GM12874 (cell line): ENCODE measurements around the gene ELP4.

Experiments
- TF ChIP-seq, protein P1 (sequence below): IDR thresholded peaks from 2 replicates; pipeline ENCODE4 v1.5.1; 2011; ENCODE audit warnings: low read depth, mild to moderate bottlenecking, control low read depth, low read length, moderate library complexity; ENCODE audit not compliant: insufficient read depth

The ELP4 gene

DNA sequence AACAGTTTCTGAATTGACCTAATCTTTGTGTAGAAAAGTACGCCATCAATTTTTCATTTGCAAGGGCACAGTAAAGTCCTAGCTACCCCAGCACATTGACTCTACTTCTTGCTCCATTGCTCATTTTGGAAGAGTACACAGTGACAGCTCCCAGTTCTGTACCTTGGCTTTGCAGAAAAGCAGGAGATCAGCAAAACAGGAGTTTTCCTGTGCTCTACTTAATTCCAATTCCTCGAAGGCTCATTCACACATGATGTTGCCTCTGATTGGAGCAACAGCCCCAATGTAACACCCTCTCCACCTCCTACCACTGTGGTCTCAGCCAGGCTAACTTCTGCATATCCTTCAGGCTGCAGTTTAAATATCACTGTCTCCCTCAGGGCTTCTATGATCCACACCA is 182.9 kb downstream of the ELP4 start:
- TF ChIP-seq, protein P1, sequence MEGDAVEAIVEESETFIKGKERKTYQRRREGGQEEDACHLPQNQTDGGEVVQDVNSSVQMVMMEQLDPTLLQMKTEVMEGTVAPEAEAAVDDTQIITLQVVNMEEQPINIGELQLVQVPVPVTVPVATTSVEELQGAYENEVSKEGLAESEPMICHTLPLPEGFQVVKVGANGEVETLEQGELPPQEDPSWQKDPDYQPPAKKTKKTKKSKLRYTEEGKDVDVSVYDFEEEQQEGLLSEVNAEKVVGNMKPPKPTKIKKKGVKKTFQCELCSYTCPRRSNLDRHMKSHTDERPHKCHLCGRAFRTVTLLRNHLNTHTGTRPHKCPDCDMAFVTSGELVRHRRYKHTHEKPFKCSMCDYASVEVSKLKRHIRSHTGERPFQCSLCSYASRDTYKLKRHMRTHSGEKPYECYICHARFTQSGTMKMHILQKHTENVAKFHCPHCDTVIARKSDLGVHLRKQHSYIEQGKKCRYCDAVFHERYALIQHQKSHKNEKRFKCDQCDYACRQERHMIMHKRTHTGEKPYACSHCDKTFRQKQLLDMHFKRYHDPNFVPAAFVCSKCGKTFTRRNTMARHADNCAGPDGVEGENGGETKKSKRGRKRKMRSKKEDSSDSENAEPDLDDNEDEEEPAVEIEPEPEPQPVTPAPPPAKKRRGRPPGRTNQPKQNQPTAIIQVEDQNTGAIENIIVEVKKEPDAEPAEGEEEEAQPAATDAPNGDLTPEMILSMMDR, result no peak

DNA sequence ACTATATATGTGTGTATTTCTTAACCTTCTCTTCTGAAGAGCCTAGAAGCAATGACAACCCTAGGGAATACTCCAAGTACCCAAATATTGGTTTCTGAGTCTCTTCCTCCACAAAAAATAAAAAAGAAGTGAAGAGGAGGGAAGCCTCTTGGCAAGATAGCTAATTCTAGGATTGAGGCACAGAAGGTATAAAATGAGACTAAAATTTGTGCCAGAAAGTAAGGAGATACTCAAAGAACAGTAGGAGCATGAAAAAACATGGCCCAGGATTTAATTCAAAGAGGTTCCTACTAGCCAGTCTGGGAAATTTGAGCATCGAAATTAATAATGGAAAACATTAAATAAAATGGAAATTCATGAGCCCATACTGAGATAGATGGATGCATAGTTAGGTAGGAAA is 189.5 kb downstream of the ELP4 start:
- TF ChIP-seq, protein P1, result no peak

DNA sequence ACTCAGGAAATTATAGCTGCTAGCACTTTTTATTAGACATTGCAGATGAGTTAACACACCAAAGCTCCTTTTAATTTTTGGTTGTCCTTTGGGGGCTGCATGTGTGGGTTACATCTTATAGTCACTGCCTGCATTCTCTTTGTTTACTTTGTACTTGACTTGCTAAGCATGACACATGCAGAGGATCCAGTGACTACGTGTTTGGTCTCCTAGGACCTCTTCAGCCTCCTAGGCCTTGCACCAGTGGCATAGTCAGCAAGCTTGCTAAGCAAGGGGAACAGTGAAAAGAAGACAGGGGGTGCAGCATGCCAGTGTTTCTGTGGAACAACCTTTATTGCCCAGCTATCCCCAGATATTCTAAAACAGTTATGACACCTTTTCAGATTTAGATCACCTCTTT is 193.4 kb downstream of the ELP4 start:
- TF ChIP-seq, protein P1, result no peak

DNA sequence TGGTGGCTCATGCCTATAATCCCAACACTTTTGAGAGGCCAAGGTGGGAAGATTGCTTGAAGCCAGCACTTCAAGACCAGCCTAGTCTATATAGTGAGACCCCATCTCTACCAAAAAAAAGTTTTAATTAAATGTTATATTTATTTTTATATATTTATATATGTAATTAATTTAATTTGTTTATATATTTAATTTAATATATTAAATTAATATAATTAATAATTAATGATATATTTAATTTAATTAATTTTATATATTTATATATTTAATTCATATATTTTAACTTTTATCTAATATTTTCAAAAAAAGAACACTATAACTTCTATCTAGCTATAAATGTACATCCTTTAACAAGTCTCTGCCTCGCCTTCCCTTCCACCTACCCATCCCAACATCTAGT is 196.8 kb downstream of the ELP4 start:
- TF ChIP-seq, protein P1, result no peak

DNA sequence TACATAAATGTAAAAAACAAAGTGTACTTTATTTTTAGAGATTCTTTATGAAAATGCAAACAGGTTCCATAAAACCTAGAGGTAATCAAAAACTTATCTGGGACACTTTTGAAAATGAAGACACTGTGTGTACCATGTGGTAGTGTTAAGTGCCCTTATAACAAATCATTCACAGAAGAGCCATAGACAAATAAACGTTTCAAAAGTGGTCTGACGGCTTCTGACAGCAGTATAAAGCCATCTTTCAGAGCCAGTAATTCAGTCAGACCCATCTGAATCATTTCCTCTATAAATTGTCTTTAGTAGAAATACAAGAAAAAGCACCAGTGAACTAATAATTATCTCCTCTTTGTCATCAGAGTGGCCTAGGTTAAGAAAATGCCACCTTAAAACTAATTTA is 201.6 kb downstream of the ELP4 start:
- TF ChIP-seq, protein P1, result no peak

DNA sequence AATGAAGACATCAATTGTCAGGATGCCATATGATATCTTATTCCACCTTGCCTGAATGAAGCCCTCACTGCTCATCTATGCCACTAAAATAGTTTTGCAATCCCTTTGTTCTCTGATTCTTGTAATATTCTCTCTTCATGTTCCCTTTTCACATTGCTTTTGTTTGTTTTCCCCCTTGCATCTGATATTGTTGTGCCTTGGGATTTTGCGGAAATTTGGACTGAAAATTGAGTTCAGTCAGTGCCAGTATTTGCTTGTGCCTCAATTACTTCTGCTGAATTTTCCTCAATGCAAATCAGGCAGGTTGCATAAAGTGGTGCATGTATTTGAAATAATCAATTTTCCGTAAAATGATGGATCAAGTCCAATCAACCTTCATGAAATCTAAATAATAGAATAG is 203.3 kb downstream of the ELP4 start:
- TF ChIP-seq, protein P1, result no peak

DNA sequence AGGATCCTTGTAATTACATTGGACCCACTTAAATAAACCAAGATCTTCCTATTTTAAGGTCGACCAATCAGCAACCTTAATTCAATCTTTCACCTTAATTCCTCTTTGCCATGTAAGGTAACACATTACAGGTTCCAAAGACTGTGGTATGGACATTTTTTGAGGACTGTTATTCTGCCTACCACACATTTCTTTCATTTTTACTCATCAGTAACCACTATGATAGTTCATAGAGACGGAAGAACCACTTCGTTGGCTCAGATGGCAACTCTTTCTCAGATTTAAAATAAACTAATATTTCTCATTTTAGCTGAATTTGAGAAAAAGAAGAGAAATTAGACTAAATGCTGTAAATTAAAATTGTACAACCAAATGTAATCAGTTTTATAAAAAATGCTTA is 205.3 kb downstream of the ELP4 start:
- TF ChIP-seq, protein P1, result no peak

DNA sequence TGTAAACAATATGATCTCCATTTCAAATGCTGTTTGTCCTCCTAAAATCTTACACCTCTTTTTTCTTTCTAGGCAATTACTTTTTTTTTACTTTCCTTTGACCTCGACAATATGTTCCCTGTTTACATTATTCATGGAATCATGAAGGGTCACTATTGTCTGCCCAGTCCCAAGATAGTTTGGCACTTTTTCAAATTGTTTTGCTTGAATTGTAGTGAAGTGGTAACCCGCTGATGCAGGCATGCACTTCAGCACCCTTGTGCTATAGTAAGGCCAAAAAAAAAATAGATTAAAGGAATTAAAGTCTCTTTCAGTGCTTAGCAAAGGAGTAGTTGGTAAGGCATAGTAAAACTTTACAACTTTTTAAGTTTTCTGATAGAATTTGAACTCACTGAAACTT is 210.7 kb downstream of the ELP4 start:
- TF ChIP-seq, protein P1, result no peak
